Measurements from ENCODE around the gene BOK.

Gene BOK

DNA sequence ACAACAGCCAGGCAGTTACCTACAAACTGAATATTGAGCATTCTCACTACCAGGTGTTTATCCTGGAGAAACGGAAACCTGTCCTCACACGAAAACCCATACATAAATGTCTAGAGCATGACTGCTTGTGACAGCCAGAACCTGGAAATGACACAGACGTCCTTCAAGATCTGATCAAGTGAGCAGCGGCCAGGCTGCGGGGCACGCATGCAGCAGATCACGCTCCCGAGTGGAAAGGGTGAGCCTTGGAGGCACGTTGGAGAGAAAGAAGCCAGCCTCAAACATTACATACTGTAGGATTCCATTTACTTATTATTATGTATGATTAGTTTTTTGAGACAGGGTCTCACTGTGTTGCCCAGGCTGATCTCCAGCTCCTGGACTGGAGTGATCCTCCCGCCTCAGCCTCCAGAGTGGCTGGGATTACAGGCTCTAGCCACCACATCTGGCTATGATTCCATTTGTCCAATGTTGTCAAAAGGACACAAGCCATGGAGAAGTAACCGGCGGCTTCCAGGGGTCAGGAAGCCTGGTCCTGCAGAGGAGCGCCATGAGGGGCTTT is 27.3 kb upstream of the BOK start:
- TF ChIP-seq FOXP2 (optimal IDR thresholded peaks at IDR 0.05; ENCODE audit: borderline replicate concordance, extremely low read depth, extremely low read length, insufficient read depth) (no peak), TAF1 (IDR thresholded peaks at IDR 0.05; ENCODE audit: borderline replicate concordance, insufficient read depth, low read length) (no peak), SIN3A (IDR thresholded peaks at IDR 0.05; ENCODE audit: borderline replicate concordance, insufficient read depth, low read length) (no peak), POLR2AphosphoS5 (IDR thresholded peaks at IDR 0.05; ENCODE audit: low read depth, low read length) (no peak)
- TF ChIP-seq, protein P1, sequence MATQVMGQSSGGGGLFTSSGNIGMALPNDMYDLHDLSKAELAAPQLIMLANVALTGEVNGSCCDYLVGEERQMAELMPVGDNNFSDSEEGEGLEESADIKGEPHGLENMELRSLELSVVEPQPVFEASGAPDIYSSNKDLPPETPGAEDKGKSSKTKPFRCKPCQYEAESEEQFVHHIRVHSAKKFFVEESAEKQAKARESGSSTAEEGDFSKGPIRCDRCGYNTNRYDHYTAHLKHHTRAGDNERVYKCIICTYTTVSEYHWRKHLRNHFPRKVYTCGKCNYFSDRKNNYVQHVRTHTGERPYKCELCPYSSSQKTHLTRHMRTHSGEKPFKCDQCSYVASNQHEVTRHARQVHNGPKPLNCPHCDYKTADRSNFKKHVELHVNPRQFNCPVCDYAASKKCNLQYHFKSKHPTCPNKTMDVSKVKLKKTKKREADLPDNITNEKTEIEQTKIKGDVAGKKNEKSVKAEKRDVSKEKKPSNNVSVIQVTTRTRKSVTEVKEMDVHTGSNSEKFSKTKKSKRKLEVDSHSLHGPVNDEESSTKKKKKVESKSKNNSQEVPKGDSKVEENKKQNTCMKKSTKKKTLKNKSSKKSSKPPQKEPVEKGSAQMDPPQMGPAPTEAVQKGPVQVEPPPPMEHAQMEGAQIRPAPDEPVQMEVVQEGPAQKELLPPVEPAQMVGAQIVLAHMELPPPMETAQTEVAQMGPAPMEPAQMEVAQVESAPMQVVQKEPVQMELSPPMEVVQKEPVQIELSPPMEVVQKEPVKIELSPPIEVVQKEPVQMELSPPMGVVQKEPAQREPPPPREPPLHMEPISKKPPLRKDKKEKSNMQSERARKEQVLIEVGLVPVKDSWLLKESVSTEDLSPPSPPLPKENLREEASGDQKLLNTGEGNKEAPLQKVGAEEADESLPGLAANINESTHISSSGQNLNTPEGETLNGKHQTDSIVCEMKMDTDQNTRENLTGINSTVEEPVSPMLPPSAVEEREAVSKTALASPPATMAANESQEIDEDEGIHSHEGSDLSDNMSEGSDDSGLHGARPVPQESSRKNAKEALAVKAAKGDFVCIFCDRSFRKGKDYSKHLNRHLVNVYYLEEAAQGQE (IDR thresholded peaks at IDR 0.05; ENCODE audit: insufficient read depth in 1 of 2, low read depth in 2 of 2, low read length in 2 of 2): no peak

DNA sequence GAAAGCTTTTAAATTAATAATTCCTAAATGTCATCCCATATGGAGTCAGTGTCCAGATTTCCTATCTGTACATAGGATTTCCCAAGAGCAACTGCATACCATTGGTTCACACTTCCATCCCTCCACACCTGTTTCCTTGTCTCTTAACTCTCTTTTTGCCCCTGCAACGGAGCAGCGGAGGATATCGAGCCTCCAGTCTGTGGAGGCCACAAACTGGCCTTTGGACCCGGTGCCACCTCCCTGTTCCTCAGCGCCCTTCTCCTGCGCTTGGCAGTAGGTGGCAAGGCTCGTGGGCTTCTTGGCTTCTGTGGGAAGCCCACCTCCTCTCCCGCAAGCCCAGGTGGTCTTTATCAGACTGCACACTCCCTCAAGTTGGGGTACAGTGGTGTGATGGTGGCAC is 26.4 kb upstream of the BOK start:
- TF ChIP-seq POLR2AphosphoS5 (IDR thresholded peaks at IDR 0.05; ENCODE audit: low read depth, low read length) (no peak), SIN3A (IDR thresholded peaks at IDR 0.05; ENCODE audit: borderline replicate concordance, insufficient read depth, low read length) (no peak), FOXP2 (optimal IDR thresholded peaks at IDR 0.05; ENCODE audit: borderline replicate concordance, extremely low read depth, extremely low read length, insufficient read depth) (no peak), TAF1 (IDR thresholded peaks at IDR 0.05; ENCODE audit: borderline replicate concordance, insufficient read depth, low read length) (no peak)
- TF ChIP-seq, protein P1 (IDR thresholded peaks at IDR 0.05; ENCODE audit: insufficient read depth in 1 of 2, low read depth in 2 of 2, low read length in 2 of 2): no peak

DNA sequence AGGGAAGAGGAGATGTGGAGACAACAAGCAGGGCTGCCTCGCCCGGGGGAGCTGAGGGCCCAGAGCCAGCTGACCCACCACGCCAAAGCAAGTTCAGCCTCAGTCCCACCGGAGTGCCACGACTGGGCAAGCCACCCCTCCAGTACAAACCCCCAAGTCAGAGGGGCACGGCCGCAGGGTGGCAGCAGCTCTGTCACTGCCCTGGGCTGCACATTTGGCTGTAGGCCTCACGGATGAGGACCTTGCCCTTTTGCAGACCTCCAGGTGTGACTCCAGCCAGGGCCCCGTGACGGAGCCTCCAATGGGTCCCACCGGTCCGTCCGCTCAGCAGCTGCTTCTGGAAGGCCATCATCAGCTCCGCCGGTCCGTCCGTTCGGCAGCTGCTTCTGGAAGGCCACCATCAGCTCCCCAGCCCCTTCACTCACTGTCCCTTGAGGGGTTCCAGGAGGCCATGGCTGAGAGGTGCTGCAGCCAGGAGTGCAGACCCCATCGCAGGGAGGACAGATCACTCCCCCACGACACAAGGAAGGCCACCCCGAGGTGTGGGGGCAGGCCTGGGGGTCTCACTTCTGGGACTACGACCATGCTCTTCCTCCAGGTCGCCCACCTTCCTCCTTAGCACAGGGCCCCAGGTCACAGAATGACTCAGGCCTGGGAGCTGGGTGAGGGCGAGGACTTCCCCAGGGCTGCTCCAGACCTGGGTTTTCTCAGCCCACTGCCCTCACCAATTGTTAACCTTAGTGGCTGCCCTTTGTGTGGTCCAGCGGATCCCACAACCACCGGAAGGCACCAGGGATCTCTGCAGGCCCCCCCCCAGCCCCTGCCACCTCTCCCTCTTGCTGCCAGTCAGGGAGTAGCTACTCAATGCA is 25.6 kb upstream of the BOK start:
- no peak for TF ChIP-seq POLR2AphosphoS5 (IDR thresholded peaks at IDR 0.05; ENCODE audit: low read depth, low read length)
- TF ChIP-seq FOXP2 (optimal IDR thresholded peaks at IDR 0.05; ENCODE audit: borderline replicate concordance, extremely low read depth, extremely low read length, insufficient read depth): no peak
- no peak for TF ChIP-seq SIN3A (IDR thresholded peaks at IDR 0.05; ENCODE audit: borderline replicate concordance, insufficient read depth, low read length)
- no peak for TF ChIP-seq TAF1 (IDR thresholded peaks at IDR 0.05; ENCODE audit: borderline replicate concordance, insufficient read depth, low read length)
- TF ChIP-seq, protein P1 (IDR thresholded peaks at IDR 0.05; ENCODE audit: insufficient read depth in 1 of 2, low read depth in 2 of 2, low read length in 2 of 2): no peak

DNA sequence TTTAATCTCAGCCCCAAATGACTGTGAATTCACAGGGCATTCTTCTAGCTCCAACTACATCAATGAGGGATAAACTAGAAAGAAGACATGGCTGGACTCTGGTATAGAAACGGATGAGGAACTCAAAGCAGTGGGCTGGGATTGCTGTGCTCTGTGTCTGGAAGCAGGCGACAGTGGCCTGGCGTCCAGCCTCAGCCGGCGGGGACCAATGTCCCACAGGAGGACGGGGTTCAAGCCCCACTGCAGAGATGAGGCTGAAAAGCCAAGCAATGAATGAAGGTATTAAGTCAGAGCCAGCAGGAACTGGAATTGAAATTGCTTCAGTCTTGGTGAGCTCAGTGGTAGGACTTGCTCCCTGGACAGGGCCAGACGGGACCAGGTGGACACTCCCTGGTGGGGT is 24.3 kb upstream of the BOK start:
- TF ChIP-seq, protein P1 (IDR thresholded peaks at IDR 0.05; ENCODE audit: insufficient read depth in 1 of 2, low read depth in 2 of 2, low read length in 2 of 2): no peak
- TF ChIP-seq FOXP2 (optimal IDR thresholded peaks at IDR 0.05; ENCODE audit: borderline replicate concordance, extremely low read depth, extremely low read length, insufficient read depth): no peak
